ENCODE measurements around the gene YIPF3. TPM values are rescaled to one million over a fixed set of nuclear protein-coding genes. Genes with fewer than 3 reads are reported as not detected.
"Not testable (repeated sequence)": the region's sequence is repeated elsewhere in the genome, so short reads cannot be mapped to it uniquely, and the experiment has no call there.

YIPF3 gene
- total RNA-seq, 1 experiment from 2014 or later = 156 TPM

- DNase-seq (ENCODE audit: low read depth, low spot score) = no peak
- in situ Hi-C loops (cut with HindIII; ENCODE audit: low pct_unique_long_range_greater_than_20kb, low sequenced_read_pairs) = no loop called here
These were observed 918 bp downstream of the YIPF3 start for GRCh38 chr6:43515808-43516207.

GRCh38 chr6:43511824-43512415, 4.8 kb downstream of the YIPF3 start:
- in situ Hi-C loops (cut with HindIII; ENCODE audit: low pct_unique_long_range_greater_than_20kb, low sequenced_read_pairs) = no loop called here
- DNase-seq (ENCODE audit: low read depth, low spot score) = no peak

- no peak for DNase-seq (ENCODE audit: low read depth, low spot score)
- in situ Hi-C loops (cut with HindIII; ENCODE audit: low pct_unique_long_range_greater_than_20kb, low sequenced_read_pairs) = no loop called here
These were observed 5.9 kb downstream of the YIPF3 start for GRCh38 chr6:43510827-43511163.

- in situ Hi-C loops (cut with HindIII; ENCODE audit: low pct_unique_long_range_greater_than_20kb, low sequenced_read_pairs) = no loop called here
- peak; percentile 77 for DNase-seq (ENCODE audit: low read depth, low spot score)
These were observed 6.5 kb downstream of the YIPF3 start, which contains the start of gene LRRC73 for GRCh38 chr6:43509984-43510826. LRRC73 (minus strand) TSS chr6:43510346; CDS start chr6:43509785, 561 bp downstream.

- in situ Hi-C loops (cut with HindIII; ENCODE audit: low pct_unique_long_range_greater_than_20kb, low sequenced_read_pairs) = no loop called here
- no peak for DNase-seq (ENCODE audit: low read depth, low spot score)
These were observed 7.4 kb downstream of the YIPF3 start for GRCh38 chr6:43509142-43509983.

GRCh38 chr6:43508481-43509141, 8.1 kb downstream of the YIPF3 start:
- in situ Hi-C loops (cut with HindIII; ENCODE audit: low pct_unique_long_range_greater_than_20kb, low sequenced_read_pairs) = no loop called here
- no peak for DNase-seq (ENCODE audit: low read depth, low spot score)

- in situ Hi-C loops (cut with HindIII; ENCODE audit: low pct_unique_long_range_greater_than_20kb, low sequenced_read_pairs) = no loop called here
- DNase-seq (ENCODE audit: low read depth, low spot score) = peak; percentile 83
These were observed 9.9 kb downstream of the YIPF3 start for GRCh38 chr6:43506667-43507471.

GRCh38 chr6:43506171-43506570, 10.6 kb downstream of the YIPF3 start:
- in situ Hi-C loops (cut with HindIII; ENCODE audit: low pct_unique_long_range_greater_than_20kb, low sequenced_read_pairs) = no loop called here
- no peak for DNase-seq (ENCODE audit: low read depth, low spot score)

- no peak for DNase-seq (ENCODE audit: low read depth, low spot score)
- in situ Hi-C loops (cut with HindIII; ENCODE audit: low pct_unique_long_range_greater_than_20kb, low sequenced_read_pairs) = no loop called here
These were observed 11.0 kb downstream of the YIPF3 start for GRCh38 chr6:43505718-43506117.

- DNase-seq (ENCODE audit: low read depth, low spot score) = no peak
- in situ Hi-C loops (cut with HindIII; ENCODE audit: low pct_unique_long_range_greater_than_20kb, low sequenced_read_pairs) = no loop called here
These were observed 11.8 kb downstream of the YIPF3 start for GRCh38 chr6:43504756-43505593.

- in situ Hi-C loops (cut with HindIII; ENCODE audit: low pct_unique_long_range_greater_than_20kb, low sequenced_read_pairs) = no loop called here
- DNase-seq (ENCODE audit: low read depth, low spot score) = no peak
These were observed 13.3 kb downstream of the YIPF3 start for GRCh38 chr6:43503443-43503842.

- DNase-seq (ENCODE audit: low read depth, low spot score) = no peak
- in situ Hi-C loops (cut with HindIII; ENCODE audit: low pct_unique_long_range_greater_than_20kb, low sequenced_read_pairs) = no loop called here
These were observed 14.1 kb downstream of the YIPF3 start for GRCh38 chr6:43502666-43503065.

GRCh38 chr6:43500921-43501320, 15.8 kb downstream of the YIPF3 start:
- in situ Hi-C loops (cut with HindIII; ENCODE audit: low pct_unique_long_range_greater_than_20kb, low sequenced_read_pairs) = no loop called here
- DNase-seq (ENCODE audit: low read depth, low spot score) = no peak

GRCh38 chr6:43499028-43499815, 17.5 kb downstream of the YIPF3 start:
- in situ Hi-C loops (cut with HindIII; ENCODE audit: low pct_unique_long_range_greater_than_20kb, low sequenced_read_pairs) = no loop called here

GRCh38 chr6:43498291-43498690, 18.4 kb downstream of the YIPF3 start:
- DNase-seq (ENCODE audit: low read depth, low spot score); in situ Hi-C loops (cut with HindIII; ENCODE audit: low pct_unique_long_range_greater_than_20kb, low sequenced_read_pairs): not testable (repeated sequence)

More at GRCh38 chr6:43499028-43499815, 17.5 kb downstream of the YIPF3 start:
- no peak for DNase-seq (ENCODE audit: low read depth, low spot score)

- in situ Hi-C loops (cut with HindIII; ENCODE audit: low pct_unique_long_range_greater_than_20kb, low sequenced_read_pairs) = no loop called here
- DNase-seq (ENCODE audit: low read depth, low spot score) = no peak
These were observed 19.0 kb downstream of the YIPF3 start for GRCh38 chr6:43497689-43498088.

Measured in SK-MEL-5 (cell line).